Spleen (tissue), 11 donors: Measurements from ENCODE around the gene GCLM. TPM values are rescaled to one million over a fixed set of nuclear protein-coding genes. Genes with fewer than 3 reads are reported as not detected.
"Not testable (repeated sequence)": the region's sequence is repeated elsewhere in the genome, so short reads cannot be mapped to it uniquely, and the experiment has no call there.

Source experiments
- DNase-seq: peaks from one replicate; pipeline ENCODE4 v3.0.0-alpha.2; 2020
- H3K27ac ChIP-seq, 8 donors: fragments of 200-600 bp; sonication (generic) in 7 of 8; 1 replicate in 4 of 8; 2 replicates in 4 of 8; pipeline versions ENCODE4 v1.5.0 to v1.8.0; 2016 to 2021; ENCODE audit warnings: inconsistent platforms in 4 of 8, mild to moderate bottlenecking in 4 of 8, moderate library complexity in 1 of 8
- H3K27me3 ChIP-seq, 7 donors: fragments of 200-600 bp; sonication (generic) in 6 of 7; replicated peaks in 1 of 7; 1 replicate in 4 of 7; 2 replicates in 3 of 7; pipeline versions ENCODE4 v1.5.0 to v1.8.0; 2016 to 2021; ENCODE audit warnings: inconsistent platforms in 3 of 7, mild to moderate bottlenecking in 1 of 7
- H3K36me3 ChIP-seq, 6 donors: fragments of 200-600 bp; sonication (generic) in 5 of 6; 1 replicate in 4 of 6; 2 replicates in 2 of 6; pipeline versions ENCODE4 v1.5.0 to v1.8.0; 2016 to 2021; ENCODE audit warnings: inconsistent platforms in 2 of 6
- H3K4me1 ChIP-seq, 6 donors: fragments of 200-600 bp; sonication (generic) in 5 of 6; 1 replicate in 3 of 6; 2 replicates in 3 of 6; pipeline versions ENCODE4 v1.5.0 to v1.8.0; 2016 to 2021; ENCODE audit warnings: inconsistent platforms in 3 of 6
- H3K4me3 ChIP-seq, 8 donors: fragments of 200-600 bp; sonication (generic) in 7 of 8; 1 replicate in 4 of 8; 2 replicates in 4 of 8; pipeline versions ENCODE4 v1.5.0 to v1.8.0; 2016 to 2021; ENCODE audit warnings: inconsistent platforms in 4 of 8, mild to moderate bottlenecking in 4 of 8, moderate library complexity in 2 of 8
- H3K9me3 ChIP-seq, 8 donors: fragments of 200-600 bp; sonication (generic) in 7 of 8; 1 replicate in 4 of 8; 2 replicates in 4 of 8; pipeline versions ENCODE4 v1.5.0 to v1.8.0; 2016 to 2021; ENCODE audit warnings: inconsistent platforms in 4 of 8
- POLR2A ChIP-seq, 3 donors: fragments of 450-650 bp; IDR thresholded peaks; one replicate each; pipeline ENCODE4 v1.5.1; 2017; ENCODE audit warnings: antibody characterized with exemption in 3 of 3, mild to moderate bottlenecking in 1 of 3
- POLR2AphosphoS5 ChIP-seq, 3 donors: sonication (generic); formaldehyde crosslinking; IDR thresholded peaks; one replicate each; pipeline ENCODE4 v1.5.1; 2017; ENCODE audit warnings: antibody characterized with exemption in 3 of 3
- WGBS, 5 donors: extraction: QIAGEN DNeasy Blood & Tissue Kit in 3 of 5; methylation state at CpG; one replicate each; pipeline versions ENCODE4 v1.1.5 to v1.1.7; 2013 to 2018; 5-methylcytosine and 5-hydroxymethylcytosine counted together
- intact Hi-C: fragments of 100-400 bp; cut with DNase I; formaldehyde crosslinking; loops from one replicate; pipeline ENCODE4 v1.15.0; 2023; ENCODE audit warnings: low total_unique reads
- polyA plus RNA-seq, 3 donors: library from polyadenylated mRNA; stranded (reverse); fragments of 200-250 nt; gene quantifications; one replicate each; pipeline ENCODE4 v1.2.1, GENCODE V29; 2013
- total RNA-seq, 7 donors: library from RNA; depleted of rRNA in 3 of 7; stranded (reverse); fragments of >200 nt in 3 of 7; fragmentation: NEBNext Ultra II Directional in 4 of 7; extraction: Animal tissue kit (Norgen Biotek cat#: 25700) in 4 of 7; gene quantifications; one replicate each; pipeline versions ENCODE4 v1.1.0 to v1.2.1, GENCODE V29; 2016 to 2021
- TF ChIP-seq, protein P1 (sequence below), 11 experiments: fragments of 200-600 bp in 7 of 11; fragments of 450-650 bp in 4 of 11; sonication (generic) in 4 of 11; IDR thresholded peaks in 8 of 11; conservative IDR thresholded peaks in 3 of 11; 1 replicate in 7 of 11; 2 replicates in 4 of 11; pipeline versions ENCODE4 v1.4.0 to v1.8.0; 2016 to 2021; ENCODE audit warnings: antibody characterized with exemption in 11 of 11, inconsistent platforms in 4 of 11, mild to moderate bottlenecking in 1 of 11
- donor health status: healthy with polysubstance abuse.
- donor health status: DM: no; HTN: no; CAD: no; lungs with moderate emphysema.
- donor health status: DM: no; HTN: no; CAD: no.
- donor health status: Bipolar disorder and iron deficiency.
- donor health status: healthy.
- donor health status: DM: no; HTN: no; CAD: no.
- donor health status: DM: yes; HTN: yes; CAD: no.

Gene GCLM
- total and polyA plus RNA-seq, 10 donors: 3.6 to 23.3 (median 17.2) TPM

DNA sequence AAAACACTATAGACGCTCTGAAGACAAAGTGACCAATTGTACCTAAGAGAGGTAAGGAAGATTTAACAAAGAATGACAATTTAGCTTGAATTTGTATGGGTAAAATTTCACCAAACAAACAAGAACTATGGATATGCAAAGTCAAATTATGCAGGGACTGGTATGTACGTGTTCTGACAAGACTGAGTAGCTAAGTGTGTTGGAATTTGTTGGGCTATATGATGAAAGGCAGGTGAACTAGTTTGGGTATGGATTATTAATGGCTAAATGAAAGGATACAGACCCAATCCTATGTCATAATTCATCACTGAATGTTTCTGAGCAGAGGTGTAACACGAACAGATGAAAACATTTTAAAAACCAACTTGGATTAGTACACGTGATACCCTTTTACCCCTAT, 37.9 kb downstream of the GCLM start:
- no peaks in the 10 kb centered on the region for H3K9me3 ChIP-seq
- WGBS, 5 donors: 72 to 84% (median 77%) methylated on average over 4 of the region's 4 CpGs
- H3K36me3 ChIP-seq: peaks cover 2 to 97% (median 81%) of the 10 kb centered on the region in 6 donors
- DNase-seq: no peak
- TF ChIP-seq POLR2AphosphoS5 (IDR thresholded peaks at IDR 0.05) (no peak), POLR2A (IDR thresholded peaks at IDR 0.05) (no peak)
- TF ChIP-seq, protein P1, sequence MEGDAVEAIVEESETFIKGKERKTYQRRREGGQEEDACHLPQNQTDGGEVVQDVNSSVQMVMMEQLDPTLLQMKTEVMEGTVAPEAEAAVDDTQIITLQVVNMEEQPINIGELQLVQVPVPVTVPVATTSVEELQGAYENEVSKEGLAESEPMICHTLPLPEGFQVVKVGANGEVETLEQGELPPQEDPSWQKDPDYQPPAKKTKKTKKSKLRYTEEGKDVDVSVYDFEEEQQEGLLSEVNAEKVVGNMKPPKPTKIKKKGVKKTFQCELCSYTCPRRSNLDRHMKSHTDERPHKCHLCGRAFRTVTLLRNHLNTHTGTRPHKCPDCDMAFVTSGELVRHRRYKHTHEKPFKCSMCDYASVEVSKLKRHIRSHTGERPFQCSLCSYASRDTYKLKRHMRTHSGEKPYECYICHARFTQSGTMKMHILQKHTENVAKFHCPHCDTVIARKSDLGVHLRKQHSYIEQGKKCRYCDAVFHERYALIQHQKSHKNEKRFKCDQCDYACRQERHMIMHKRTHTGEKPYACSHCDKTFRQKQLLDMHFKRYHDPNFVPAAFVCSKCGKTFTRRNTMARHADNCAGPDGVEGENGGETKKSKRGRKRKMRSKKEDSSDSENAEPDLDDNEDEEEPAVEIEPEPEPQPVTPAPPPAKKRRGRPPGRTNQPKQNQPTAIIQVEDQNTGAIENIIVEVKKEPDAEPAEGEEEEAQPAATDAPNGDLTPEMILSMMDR (IDR thresholded peaks at IDR 0.05 in 8 of 11, conservative IDR thresholded peaks at IDR 0.05 in 3 of 11): no peak
- no peak overlapping the region for H3K4me3 ChIP-seq
- H3K4me1 ChIP-seq: peaks cover 7 to 26% (median 13%) of the 10 kb centered on the region in 6 donors
- H3K27me3 ChIP-seq: no peaks in the 10 kb centered on the region
- H3K27ac ChIP-seq: no peak overlapping the region
- intact Hi-C loops: no loop called here

- Histone ChIP-seq H3K4me1 (peaks cover 0 to 8% (median 2%) of the 10 kb centered on the region in 6 donors), H3K9me3 (no peaks in the 10 kb centered on the region), H3K4me3 (no peak overlapping the region), H3K27ac (no peak overlapping the region), H3K27me3 (no peaks in the 10 kb centered on the region), H3K36me3 (peaks cover 2 to 80% (median 68%) of the 10 kb centered on the region in 6 donors)
- TF ChIP-seq POLR2A (IDR thresholded peaks at IDR 0.05): no peak
- TF ChIP-seq, protein P1 (IDR thresholded peaks at IDR 0.05 in 8 of 11, conservative IDR thresholded peaks at IDR 0.05 in 3 of 11): no peak
- TF ChIP-seq POLR2AphosphoS5 (IDR thresholded peaks at IDR 0.05): no peak
- intact Hi-C loops: no loop called here
- WGBS, 5 donors: 87 to 93% (median 90%) methylated on average over 5 of the region's 5 CpGs
- DNase-seq: no peak
Observed at GRCh38 chr1:93869653-93870052, 39.6 kb downstream of the GCLM start.

DNA sequence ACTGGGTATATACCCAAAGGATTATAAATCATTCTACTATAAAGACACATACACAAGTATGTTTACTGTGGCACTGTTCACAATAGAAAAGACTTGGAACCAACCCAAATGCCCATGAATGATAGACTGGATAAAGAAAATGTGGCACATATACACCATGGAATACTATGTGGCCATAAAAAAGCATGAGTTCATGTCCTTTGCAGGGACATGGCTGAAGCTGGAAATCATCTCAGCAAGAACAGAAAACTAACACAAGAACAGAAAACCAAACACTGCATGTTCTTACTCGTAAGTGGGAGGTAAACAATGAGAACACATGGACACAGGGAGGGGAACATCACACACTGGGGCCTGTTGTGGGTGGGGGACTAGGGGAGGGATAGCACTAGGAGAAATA, 40.7 kb downstream of the GCLM start:
- DNase-seq, intact Hi-C loops, H3K27ac ChIP-seq, H3K4me1 ChIP-seq, H3K9me3 ChIP-seq, H3K27me3 ChIP-seq, H3K4me3 ChIP-seq: not testable (repeated sequence)
- peaks cover 2 to 68% (median 56%) of the 10 kb centered on the region in 6 donors for H3K36me3 ChIP-seq
- 92 to 100% (median 96%) methylated on average over 1 of the region's 1 CpG for WGBS, 5 donors

DNA sequence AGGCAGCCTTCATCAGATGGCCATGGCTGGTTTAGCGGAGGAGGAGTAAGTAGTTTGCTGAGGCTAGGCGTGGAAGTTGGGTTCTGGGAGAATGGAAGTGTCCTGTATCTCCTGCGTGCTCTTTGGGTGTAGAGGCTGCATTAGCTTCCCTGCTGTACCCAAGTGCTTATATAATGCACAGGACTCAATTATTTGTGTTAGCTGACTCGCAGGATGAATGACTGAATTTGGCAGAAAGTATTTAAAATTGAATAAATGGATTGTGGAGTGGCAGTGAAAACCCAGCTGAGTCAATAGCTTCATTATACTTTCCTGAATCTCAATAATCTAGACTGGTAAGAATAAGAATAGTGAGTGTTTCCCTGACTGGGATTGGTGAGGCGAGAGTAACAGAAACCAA, 44.0 kb downstream of the GCLM start:
- Histone ChIP-seq H3K27me3 (no peaks in the 10 kb centered on the region), H3K27ac (no peak overlapping the region), H3K9me3 (no peaks in the 10 kb centered on the region), H3K36me3 (peaks cover 0 to 36% (median 25%) of the 10 kb centered on the region in 6 donors), H3K4me1 (no peaks in the 10 kb centered on the region), H3K4me3 (no peak overlapping the region)
- DNase-seq: no peak
- intact Hi-C loops: no loop called here
- TF ChIP-seq, protein P1 (IDR thresholded peaks at IDR 0.05 in 8 of 11, conservative IDR thresholded peaks at IDR 0.05 in 3 of 11): no peak
- TF ChIP-seq POLR2A (IDR thresholded peaks at IDR 0.05) (no peak), POLR2AphosphoS5 (IDR thresholded peaks at IDR 0.05) (no peak)
- WGBS, 5 donors: 94 to 96% (median 95%) methylated on average over 5 of the region's 5 CpGs

- peaks cover 0 to 25% (median 14%) of the 10 kb centered on the region in 6 donors for H3K36me3 ChIP-seq
- intact Hi-C loops: no loop called here
- no peak overlapping the region for H3K4me3 ChIP-seq
- no peak overlapping the region for H3K27ac ChIP-seq
- TF ChIP-seq, protein P1 (IDR thresholded peaks at IDR 0.05 in 8 of 11, conservative IDR thresholded peaks at IDR 0.05 in 3 of 11): no peak
- H3K4me1 ChIP-seq: no peaks in the 10 kb centered on the region
- no peaks in the 10 kb centered on the region for H3K27me3 ChIP-seq
- no peaks in the 10 kb centered on the region for H3K9me3 ChIP-seq
- DNase-seq: no peak
- 74 to 84% (median 78%) methylated on average over 3 of the region's 3 CpGs for WGBS, 5 donors
Observed at GRCh38 chr1:93864175-93864574, 45.1 kb downstream of the GCLM start.

DNA sequence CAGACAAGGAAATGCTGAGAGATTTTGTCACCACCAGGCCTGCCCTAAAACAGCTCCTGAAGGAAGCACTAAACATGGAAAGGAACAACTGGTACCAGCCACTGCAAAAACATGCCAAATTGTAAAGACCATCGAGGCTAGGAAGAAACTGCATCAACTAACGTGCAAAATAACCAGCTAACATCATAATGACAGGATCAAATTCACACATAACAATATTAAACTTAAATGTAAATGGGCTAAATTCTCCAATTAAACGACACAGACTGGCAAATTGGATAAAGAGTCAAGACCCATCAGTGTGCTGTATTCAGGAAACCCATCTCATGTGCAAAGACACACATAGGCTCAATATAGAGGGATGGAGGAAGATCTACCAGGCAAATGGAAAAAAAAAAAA, 51.6 kb downstream of the GCLM start:
- H3K36me3 ChIP-seq, intact Hi-C loops: not testable (repeated sequence)

DNA sequence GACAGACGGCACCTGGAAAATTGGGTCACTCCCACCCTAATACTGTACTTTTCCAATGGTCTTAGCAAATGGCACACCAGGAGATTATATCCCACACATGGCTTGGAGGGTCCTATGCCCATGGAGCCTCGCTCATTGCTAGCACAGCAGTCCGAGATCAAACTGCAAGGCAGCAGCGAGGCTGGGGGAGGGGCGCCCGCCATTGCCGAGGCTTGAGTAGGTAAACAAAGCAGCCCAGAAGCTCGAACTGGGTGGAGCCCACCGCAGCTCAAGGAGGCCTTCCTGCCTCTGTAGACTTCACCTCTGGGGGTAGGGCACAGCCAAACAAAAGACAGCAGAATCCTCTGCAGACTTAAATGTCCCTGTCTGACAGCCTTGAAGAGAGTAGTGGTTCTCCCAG, 53.2 kb downstream of the GCLM start:
- 83 to 94% (median 86%) methylated on average over 7 to 9 of the region's 9 CpGs for WGBS, 5 donors
- H3K27ac ChIP-seq, DNase-seq, intact Hi-C loops, H3K36me3 ChIP-seq, H3K4me1 ChIP-seq, H3K4me3 ChIP-seq, H3K9me3 ChIP-seq: not testable (repeated sequence)
- peaks cover 0 to 18% (median 0%) of the 10 kb centered on the region in 7 donors for H3K27me3 ChIP-seq

More for the DNA sequence above, 51.6 kb downstream of the GCLM start:
- H3K4me1 ChIP-seq, DNase-seq, H3K9me3 ChIP-seq, H3K27ac ChIP-seq, H3K4me3 ChIP-seq: not testable (repeated sequence)
- H3K27me3 ChIP-seq: peaks cover 0 to 18% (median 0%) of the 10 kb centered on the region in 7 donors
- WGBS, 5 donors: 46 to 85% (median 62%) methylated on average over 2 to 3 of the region's 3 CpGs
